ENCODE measurements around the gene LGR5. TPM values are rescaled to one million over a fixed set of nuclear protein-coding genes. Genes with fewer than 3 reads are reported as not detected.

Gene LGR5, protein sequence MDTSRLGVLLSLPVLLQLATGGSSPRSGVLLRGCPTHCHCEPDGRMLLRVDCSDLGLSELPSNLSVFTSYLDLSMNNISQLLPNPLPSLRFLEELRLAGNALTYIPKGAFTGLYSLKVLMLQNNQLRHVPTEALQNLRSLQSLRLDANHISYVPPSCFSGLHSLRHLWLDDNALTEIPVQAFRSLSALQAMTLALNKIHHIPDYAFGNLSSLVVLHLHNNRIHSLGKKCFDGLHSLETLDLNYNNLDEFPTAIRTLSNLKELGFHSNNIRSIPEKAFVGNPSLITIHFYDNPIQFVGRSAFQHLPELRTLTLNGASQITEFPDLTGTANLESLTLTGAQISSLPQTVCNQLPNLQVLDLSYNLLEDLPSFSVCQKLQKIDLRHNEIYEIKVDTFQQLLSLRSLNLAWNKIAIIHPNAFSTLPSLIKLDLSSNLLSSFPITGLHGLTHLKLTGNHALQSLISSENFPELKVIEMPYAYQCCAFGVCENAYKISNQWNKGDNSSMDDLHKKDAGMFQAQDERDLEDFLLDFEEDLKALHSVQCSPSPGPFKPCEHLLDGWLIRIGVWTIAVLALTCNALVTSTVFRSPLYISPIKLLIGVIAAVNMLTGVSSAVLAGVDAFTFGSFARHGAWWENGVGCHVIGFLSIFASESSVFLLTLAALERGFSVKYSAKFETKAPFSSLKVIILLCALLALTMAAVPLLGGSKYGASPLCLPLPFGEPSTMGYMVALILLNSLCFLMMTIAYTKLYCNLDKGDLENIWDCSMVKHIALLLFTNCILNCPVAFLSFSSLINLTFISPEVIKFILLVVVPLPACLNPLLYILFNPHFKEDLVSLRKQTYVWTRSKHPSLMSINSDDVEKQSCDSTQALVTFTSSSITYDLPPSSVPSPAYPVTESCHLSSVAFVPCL
- total RNA-seq, result 10 to 100 TPM in 1 of 4 donors, under 1 TPM in 3; under 0.01 to 34.5 (median 0.43) TPM

GRCh38 chr12:71439613-71440344 lies at the start of gene LGR5:
LGR5 (plus strand) TSS chr12:71439798; CDS start chr12:71440081, 283 bp downstream.
- Histone ChIP-seq H3K9me3 (no peaks in the 10 kb centered on the region), H3K36me3 (no peaks in the 10 kb centered on the region), H3K4me3 (peak within 1 kb of the TSS; percentile 12 to 35), H3K27ac (no peak within 1 kb of the TSS), H3K4me1 (peaks cover 0 to 10% of the 10 kb centered on the region in 2 donors), H3K27me3 (peaks cover 0 to 17% of the 10 kb centered on the region in 2 donors)
- no peak for DNase-seq
- intact Hi-C loops (cut with DNase I; ENCODE audit: low total_unique reads), result no loop called here
- no peak for TF ChIP-seq CTCF (IDR thresholded peaks at IDR 0.05)
- no peak for TF ChIP-seq POLR2A (IDR thresholded peaks at IDR 0.05)

DNA sequence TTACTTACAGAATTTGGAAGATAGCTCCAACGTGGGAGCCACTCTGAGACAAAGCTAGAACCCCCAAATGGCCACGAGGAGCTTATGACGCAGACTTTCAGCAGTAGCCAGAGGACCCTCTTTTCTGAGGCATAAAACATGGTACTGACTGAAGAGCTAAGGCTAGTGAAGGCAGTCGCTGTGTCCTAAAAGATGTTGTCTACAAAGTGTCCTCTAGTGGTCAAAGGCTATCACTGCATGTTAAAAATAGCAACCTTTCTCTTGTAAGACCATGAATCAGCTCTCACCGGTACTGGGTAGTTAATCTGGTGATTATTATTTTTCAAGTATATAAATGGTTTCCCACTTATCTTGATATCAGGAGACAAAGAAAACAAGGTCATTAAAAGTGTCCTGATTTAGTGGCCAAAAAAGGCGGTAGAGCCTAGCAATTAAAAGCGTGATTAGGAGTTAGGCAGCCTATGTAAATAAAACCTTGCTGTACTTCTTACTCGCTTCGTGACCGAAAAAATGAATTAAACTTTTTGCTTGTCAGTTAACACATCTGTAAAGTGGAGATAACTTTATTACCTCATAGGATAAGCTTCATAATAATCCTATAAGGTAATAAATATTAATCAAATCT lies 47.0 kb upstream of the LGR5 start:
- no peaks in the 10 kb centered on the region for H3K27me3 ChIP-seq
- TF ChIP-seq POLR2A (IDR thresholded peaks at IDR 0.05) (no peak), CTCF (IDR thresholded peaks at IDR 0.05) (peak; percentile 54 to 73 (median 59))
- intact Hi-C loops (cut with DNase I; ENCODE audit: low total_unique reads), result no loop called here
- H3K36me3 ChIP-seq, result no peaks in the 10 kb centered on the region
- H3K4me1 ChIP-seq, result no peaks in the 10 kb centered on the region
- H3K4me3 ChIP-seq, result no peak overlapping the region
- no peaks in the 10 kb centered on the region for H3K9me3 ChIP-seq
- no peak for DNase-seq
- peak overlapping the region in 1 of 2 donors; percentile 48 for H3K27ac ChIP-seq

- Histone ChIP-seq H3K27me3 (no peaks in the 10 kb centered on the region), H3K9me3 (no peaks in the 10 kb centered on the region), H3K4me1 (no peaks in the 10 kb centered on the region), H3K36me3 (no peaks in the 10 kb centered on the region), H3K27ac (no peak overlapping the region), H3K4me3 (no peak overlapping the region)
- TF ChIP-seq CTCF (IDR thresholded peaks at IDR 0.05) (no peak), POLR2A (IDR thresholded peaks at IDR 0.05) (no peak)
- intact Hi-C loops (cut with DNase I; ENCODE audit: low total_unique reads), result no loop called here
- DNase-seq, result no peak
Measured at GRCh38 chr12:71393625-71394024, 46.0 kb upstream of the LGR5 start.

DNA sequence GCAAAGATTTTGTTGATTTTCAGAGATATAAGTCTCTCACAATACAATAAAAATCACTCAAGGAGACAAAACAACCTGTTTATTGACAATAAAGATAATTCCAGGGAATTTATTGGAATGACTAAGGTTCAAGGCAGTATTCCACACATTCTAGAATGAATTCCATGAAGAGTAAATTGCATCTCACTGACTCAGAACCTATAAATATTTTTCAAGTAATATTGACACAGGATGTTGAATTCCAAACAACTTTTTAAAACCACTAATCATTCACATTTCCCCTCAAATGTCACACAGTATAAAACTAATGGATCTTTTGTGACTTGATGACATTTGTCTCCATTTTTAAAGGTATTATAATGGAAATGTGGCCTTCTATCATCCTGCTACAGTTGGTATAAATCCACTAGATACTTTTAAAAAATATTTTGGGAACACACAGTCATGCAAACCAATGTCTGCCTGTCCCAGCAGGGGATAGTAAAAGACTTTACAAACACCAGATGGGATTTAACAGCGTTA lies 42.1 kb upstream of the LGR5 start:
- Histone ChIP-seq H3K4me1 (no peaks in the 10 kb centered on the region), H3K4me3 (no peak overlapping the region), H3K27me3 (no peaks in the 10 kb centered on the region), H3K9me3 (no peaks in the 10 kb centered on the region), H3K27ac (no peak overlapping the region), H3K36me3 (no peaks in the 10 kb centered on the region)
- no peak for DNase-seq
- intact Hi-C loops (cut with DNase I; ENCODE audit: low total_unique reads), result no loop called here
- TF ChIP-seq POLR2A (IDR thresholded peaks at IDR 0.05) (no peak), CTCF (IDR thresholded peaks at IDR 0.05) (no peak)

Data from uterus (tissue), 4 donors.